PFSK-1 (cell line): ENCODE results near the gene SEMG1.

ENCODE experiments used
- POLR2AphosphoS5 ChIP-seq: IDR thresholded peaks from 2 replicates; pipeline ENCODE4 v1.6.1; 2012; ENCODE audit warnings: low read depth, mild to moderate bottlenecking, control low read depth, low read length, moderate library complexity
- SIN3A ChIP-seq: IDR thresholded peaks from 2 replicates; pipeline ENCODE4 v1.6.1; 2012; ENCODE audit warnings: mild to moderate bottlenecking, low read length, moderate library complexity, borderline replicate concordance; ENCODE audit not compliant: insufficient read depth
- TF ChIP-seq, protein P1 (sequence below), 2 experiments: IDR thresholded peaks; 2 replicates each; pipeline versions ENCODE4 v1.6.1 to v1.8.0; 2011 to 2012; ENCODE audit warnings: low read depth in 2 of 2, low read length in 2 of 2, control low read depth in 1 of 2, inconsistent platforms in 1 of 2, mild to moderate bottlenecking in 1 of 2, moderate library complexity in 1 of 2; ENCODE audit not compliant: insufficient read depth in 1 of 2

DNA sequence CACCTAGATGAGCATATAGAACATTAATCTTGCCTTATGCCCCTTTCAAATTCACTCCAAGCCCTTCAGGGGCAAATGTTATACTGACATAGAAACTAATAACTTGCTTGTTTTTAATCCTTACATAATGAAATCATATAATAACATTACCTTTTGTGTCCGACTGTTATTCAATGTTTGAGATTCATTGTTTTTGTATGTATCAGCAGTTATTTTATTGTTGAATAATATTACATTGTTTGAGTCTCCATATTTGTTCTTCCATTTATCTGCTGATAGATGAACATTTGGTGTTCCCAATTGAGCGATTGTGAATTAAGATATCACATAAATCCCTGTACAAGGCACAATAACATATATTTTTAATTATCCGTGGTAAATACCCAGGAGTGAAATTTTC, 6.0 kb downstream of the SEMG1 start:
- TF ChIP-seq POLR2AphosphoS5, result no peak
- TF ChIP-seq, protein P1, sequence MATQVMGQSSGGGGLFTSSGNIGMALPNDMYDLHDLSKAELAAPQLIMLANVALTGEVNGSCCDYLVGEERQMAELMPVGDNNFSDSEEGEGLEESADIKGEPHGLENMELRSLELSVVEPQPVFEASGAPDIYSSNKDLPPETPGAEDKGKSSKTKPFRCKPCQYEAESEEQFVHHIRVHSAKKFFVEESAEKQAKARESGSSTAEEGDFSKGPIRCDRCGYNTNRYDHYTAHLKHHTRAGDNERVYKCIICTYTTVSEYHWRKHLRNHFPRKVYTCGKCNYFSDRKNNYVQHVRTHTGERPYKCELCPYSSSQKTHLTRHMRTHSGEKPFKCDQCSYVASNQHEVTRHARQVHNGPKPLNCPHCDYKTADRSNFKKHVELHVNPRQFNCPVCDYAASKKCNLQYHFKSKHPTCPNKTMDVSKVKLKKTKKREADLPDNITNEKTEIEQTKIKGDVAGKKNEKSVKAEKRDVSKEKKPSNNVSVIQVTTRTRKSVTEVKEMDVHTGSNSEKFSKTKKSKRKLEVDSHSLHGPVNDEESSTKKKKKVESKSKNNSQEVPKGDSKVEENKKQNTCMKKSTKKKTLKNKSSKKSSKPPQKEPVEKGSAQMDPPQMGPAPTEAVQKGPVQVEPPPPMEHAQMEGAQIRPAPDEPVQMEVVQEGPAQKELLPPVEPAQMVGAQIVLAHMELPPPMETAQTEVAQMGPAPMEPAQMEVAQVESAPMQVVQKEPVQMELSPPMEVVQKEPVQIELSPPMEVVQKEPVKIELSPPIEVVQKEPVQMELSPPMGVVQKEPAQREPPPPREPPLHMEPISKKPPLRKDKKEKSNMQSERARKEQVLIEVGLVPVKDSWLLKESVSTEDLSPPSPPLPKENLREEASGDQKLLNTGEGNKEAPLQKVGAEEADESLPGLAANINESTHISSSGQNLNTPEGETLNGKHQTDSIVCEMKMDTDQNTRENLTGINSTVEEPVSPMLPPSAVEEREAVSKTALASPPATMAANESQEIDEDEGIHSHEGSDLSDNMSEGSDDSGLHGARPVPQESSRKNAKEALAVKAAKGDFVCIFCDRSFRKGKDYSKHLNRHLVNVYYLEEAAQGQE (IDR thresholded peaks at IDR 0.05; ENCODE audit: insufficient read depth in 1 of 2, low read depth in 2 of 2, low read length in 2 of 2), result no peak
- no peak for TF ChIP-seq SIN3A
